Fibroblast of villous mesenchyme (primary cell): Measurements from ENCODE around the gene WHRN. TPM values are rescaled to one million over a fixed set of nuclear protein-coding genes. Genes with fewer than 3 reads are reported as not detected.

Experiments used
- DNase-seq: peaks from one replicate; pipeline ENCODE4 v3.0.0-alpha.2; 2010; ENCODE audit warnings: low read depth
- H3K4me3 ChIP-seq: 2 replicates; pipeline ENCODE4 v1.5.1; 2011; ENCODE audit warnings: low read depth, mild to moderate bottlenecking, low read length
- CTCF ChIP-seq: IDR thresholded peaks from 2 replicates; pipeline ENCODE4 v1.5.1; 2012; ENCODE audit warnings: low read depth, mild to moderate bottlenecking, low read length; ENCODE audit not compliant: insufficient read depth
- total RNA-seq: library from RNA; depleted of rRNA; stranded (reverse); fragments of >200 nt; gene quantifications from 2 replicates; pipeline ENCODE4 v1.2.3, GENCODE V29; 2012

Gene WHRN
- total RNA-seq, 1 donor: 1.3 TPM

- no peak for DNase-seq
- H3K4me3 ChIP-seq: no peak overlapping the region
- no peak for TF ChIP-seq CTCF
Measured at GRCh38 chr9:114418053-114418452, 87.2 kb downstream of the WHRN start.

- peak; percentile 17 for TF ChIP-seq CTCF
- peak; percentile 39 for DNase-seq
Measured at GRCh38 chr9:114417511-114417910, 87.8 kb downstream of the WHRN start.

GRCh38 chr9:114416906-114417305 lies 88.4 kb downstream of the WHRN start:
- H3K4me3 ChIP-seq: no peak overlapping the region
- no peak for DNase-seq
- no peak for TF ChIP-seq CTCF

More at GRCh38 chr9:114417511-114417910, 87.8 kb downstream of the WHRN start:
- no peak overlapping the region for H3K4me3 ChIP-seq

GRCh38 chr9:114416290-114416689 lies 89.0 kb downstream of the WHRN start:
- TF ChIP-seq CTCF: no peak
- H3K4me3 ChIP-seq: no peak overlapping the region
- DNase-seq: peak; percentile 16

GRCh38 chr9:114414346-114414745 lies 90.9 kb downstream of the WHRN start:
- TF ChIP-seq CTCF: no peak
- DNase-seq: no peak
- no peak overlapping the region for H3K4me3 ChIP-seq

GRCh38 chr9:114413861-114414301 lies 91.4 kb downstream of the WHRN start:
- H3K4me3 ChIP-seq: no peak overlapping the region
- peak; percentile 78 for DNase-seq
- TF ChIP-seq CTCF: no peak

- H3K4me3 ChIP-seq: no peak overlapping the region
- no peak for TF ChIP-seq CTCF
- DNase-seq: no peak
Measured at GRCh38 chr9:114412048-114412683, 93.1 kb downstream of the WHRN start.
